Osteocyte (in vitro differentiated cells): ENCODE data around the gene NTNG1. TPM values are rescaled to one million over a fixed set of nuclear protein-coding genes. Genes with fewer than 3 reads are reported as not detected.

Experiments
- DNase-seq: peaks from one replicate; pipeline ENCODE4 v3.0.0; 2021; ENCODE audit warnings: mixed read lengths; ENCODE audit not compliant: unreplicated experiment; ENCODE audit errors: extremely low spot score
- H3K27ac Mint-ChIP-seq: one replicate; pipeline ENCODE4 v1.8.0; 2021; ENCODE audit warnings: mild to moderate bottlenecking, mixed read lengths; ENCODE audit not compliant: unreplicated experiment
- H3K27me3 Mint-ChIP-seq: one replicate; pipeline ENCODE4 v1.8.0; 2021; ENCODE audit warnings: mixed read lengths; ENCODE audit not compliant: unreplicated experiment
- H3K36me3 Mint-ChIP-seq: one replicate; pipeline ENCODE4 v1.8.0; 2021; ENCODE audit warnings: mixed read lengths; ENCODE audit not compliant: unreplicated experiment
- H3K4me1 Mint-ChIP-seq: one replicate; pipeline ENCODE4 v1.8.0; 2021; ENCODE audit warnings: mixed read lengths; ENCODE audit not compliant: unreplicated experiment
- H3K4me3 Mint-ChIP-seq: one replicate; pipeline ENCODE4 v1.8.0; 2021; ENCODE audit warnings: mild to moderate bottlenecking, moderate library complexity, mixed read lengths; ENCODE audit not compliant: unreplicated experiment
- H3K9me3 Mint-ChIP-seq: one replicate; pipeline ENCODE4 v1.8.0; 2021; ENCODE audit warnings: mixed read lengths; ENCODE audit not compliant: unreplicated experiment
- total RNA-seq: library from RNA; stranded (reverse); gene quantifications from 2 replicates; pipeline ENCODE4 v1.2.1, GENCODE V29; 2021
- TF ChIP-seq, protein P1 (sequence below): fragments of 200-600 bp; sonication (generic); IDR thresholded peaks from 2 replicates; pipeline ENCODE4 v1.5.0; 2021; ENCODE audit warnings: antibody characterized with exemption, mild to moderate bottlenecking, moderate library complexity

NTNG1 gene
- total RNA-seq, 1 donor from 2014 or later = not detected

DNA sequence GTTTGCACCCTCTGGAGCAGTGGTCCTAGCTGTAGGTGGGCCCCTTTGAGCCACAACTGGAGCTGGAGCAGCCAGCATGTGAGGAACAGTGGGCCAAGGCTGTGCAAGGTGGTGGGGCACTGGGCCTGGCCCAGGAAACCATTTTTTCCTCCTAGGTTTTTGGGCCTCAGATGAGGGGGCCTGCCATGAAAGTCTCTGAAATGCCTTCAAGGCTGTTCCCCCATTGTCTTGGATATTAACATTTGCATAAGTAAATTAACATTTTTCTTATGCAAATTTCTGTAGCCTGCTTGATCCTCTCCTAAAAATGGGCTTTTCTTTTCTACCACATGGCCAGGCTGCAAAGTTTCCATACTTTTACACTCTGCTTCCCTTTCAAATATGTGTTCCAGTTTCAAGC is 212.0 kb downstream of the NTNG1 start:
- no peak for DNase-seq
- TF ChIP-seq, protein P1, sequence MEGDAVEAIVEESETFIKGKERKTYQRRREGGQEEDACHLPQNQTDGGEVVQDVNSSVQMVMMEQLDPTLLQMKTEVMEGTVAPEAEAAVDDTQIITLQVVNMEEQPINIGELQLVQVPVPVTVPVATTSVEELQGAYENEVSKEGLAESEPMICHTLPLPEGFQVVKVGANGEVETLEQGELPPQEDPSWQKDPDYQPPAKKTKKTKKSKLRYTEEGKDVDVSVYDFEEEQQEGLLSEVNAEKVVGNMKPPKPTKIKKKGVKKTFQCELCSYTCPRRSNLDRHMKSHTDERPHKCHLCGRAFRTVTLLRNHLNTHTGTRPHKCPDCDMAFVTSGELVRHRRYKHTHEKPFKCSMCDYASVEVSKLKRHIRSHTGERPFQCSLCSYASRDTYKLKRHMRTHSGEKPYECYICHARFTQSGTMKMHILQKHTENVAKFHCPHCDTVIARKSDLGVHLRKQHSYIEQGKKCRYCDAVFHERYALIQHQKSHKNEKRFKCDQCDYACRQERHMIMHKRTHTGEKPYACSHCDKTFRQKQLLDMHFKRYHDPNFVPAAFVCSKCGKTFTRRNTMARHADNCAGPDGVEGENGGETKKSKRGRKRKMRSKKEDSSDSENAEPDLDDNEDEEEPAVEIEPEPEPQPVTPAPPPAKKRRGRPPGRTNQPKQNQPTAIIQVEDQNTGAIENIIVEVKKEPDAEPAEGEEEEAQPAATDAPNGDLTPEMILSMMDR = no peak
- Mint-ChIP-seq H3K36me3 (no peaks in the 10 kb centered on the region), H3K9me3 (peaks cover 8% of the 10 kb centered on the region), H3K4me3 (no peak overlapping the region), H3K4me1 (no peaks in the 10 kb centered on the region), H3K27ac (no peak overlapping the region), H3K27me3 (no peaks in the 10 kb centered on the region)

- Mint-ChIP-seq H3K4me1 (no peaks in the 10 kb centered on the region), H3K9me3 (peaks cover 8% of the 10 kb centered on the region)
- TF ChIP-seq, protein P1 = no peak
These were observed 216.5 kb downstream of the NTNG1 start for GRCh38 chr1:107357376-107357775.

DNA sequence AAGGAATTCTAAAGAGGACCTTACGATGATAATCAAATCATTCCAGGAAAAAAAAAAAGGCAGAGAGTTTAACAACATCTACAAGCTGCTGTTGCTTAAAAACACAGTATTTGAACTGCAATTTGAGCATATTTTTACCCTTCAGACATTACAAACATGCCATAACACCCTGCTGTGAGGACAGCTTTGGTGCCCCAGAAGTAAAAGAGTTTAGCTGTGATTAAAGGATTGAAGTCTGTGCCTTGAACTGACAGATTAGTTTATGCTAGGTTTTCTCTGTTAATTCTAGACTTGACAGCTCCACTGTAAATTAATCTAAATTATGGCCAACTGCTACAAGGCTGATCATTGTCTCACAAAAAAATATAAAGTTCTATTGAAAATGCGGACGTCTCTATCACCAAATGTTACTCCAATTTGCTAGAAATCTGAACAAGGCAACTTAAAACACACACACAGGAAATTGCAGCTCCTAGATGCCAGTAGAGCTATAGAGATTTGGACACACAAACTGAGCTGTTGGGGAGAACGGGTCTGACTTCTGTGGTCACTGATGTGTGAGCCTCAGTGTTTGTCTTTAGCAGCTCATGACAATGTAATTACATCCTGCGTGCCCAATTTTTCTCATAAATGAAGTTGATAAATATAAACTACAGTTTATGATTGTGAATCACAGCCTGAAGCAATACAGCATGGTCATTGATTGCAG is 217.9 kb downstream of the NTNG1 start:
- Mint-ChIP-seq H3K27me3 (peaks cover 2% of the 10 kb centered on the region), H3K27ac (no peak overlapping the region), H3K36me3 (no peaks in the 10 kb centered on the region), H3K4me1 (no peaks in the 10 kb centered on the region), H3K9me3 (no peaks in the 10 kb centered on the region), H3K4me3 (no peak overlapping the region)
- no peak for DNase-seq
- TF ChIP-seq, protein P1 = no peak

More at GRCh38 chr1:107357376-107357775, 216.5 kb downstream of the NTNG1 start:
- Mint-ChIP-seq H3K27ac (no peak overlapping the region), H3K36me3 (no peaks in the 10 kb centered on the region), H3K4me3 (no peak overlapping the region), H3K27me3 (peaks cover 2% of the 10 kb centered on the region)
- no peak for DNase-seq

DNA sequence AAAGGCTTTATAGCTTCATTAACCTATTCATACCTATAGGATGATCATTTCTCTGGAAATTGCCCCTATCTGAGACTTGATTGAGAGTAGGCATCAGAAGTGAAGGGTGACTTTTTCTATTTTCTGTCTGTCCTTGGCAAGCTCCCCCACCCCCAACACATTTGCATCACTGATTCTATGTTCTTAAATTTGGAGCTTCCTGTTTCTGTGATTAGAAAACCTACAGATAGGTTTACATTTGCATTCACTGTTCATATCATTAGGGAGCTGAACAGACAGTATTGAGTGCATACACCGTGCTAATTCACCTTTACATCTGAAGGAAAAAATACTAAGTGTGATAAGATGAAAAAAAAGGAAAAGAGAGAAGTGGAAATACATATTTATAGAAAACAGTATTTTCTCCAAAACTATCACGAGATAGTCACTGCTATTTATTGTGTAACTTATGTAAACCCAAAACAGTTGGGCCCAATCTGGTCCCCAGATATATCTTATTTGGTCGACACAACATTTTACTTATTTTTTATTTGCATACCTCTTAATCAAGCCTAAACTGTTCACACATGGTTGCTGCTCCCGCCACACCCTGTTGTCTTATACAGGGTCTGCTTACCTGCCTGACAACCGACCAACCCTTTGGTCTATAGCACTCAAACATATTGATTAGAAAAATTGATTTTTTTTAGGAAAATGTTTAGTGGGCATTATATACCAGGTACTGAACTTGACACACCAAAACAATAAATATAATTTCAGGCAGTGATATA is 218.8 kb downstream of the NTNG1 start:
- H3K4me3 Mint-ChIP-seq = no peak overlapping the region
- H3K27me3 Mint-ChIP-seq = peaks cover 2% of the 10 kb centered on the region
- H3K36me3 Mint-ChIP-seq = no peaks in the 10 kb centered on the region
- TF ChIP-seq, protein P1 = no peak
- no peaks in the 10 kb centered on the region for H3K4me1 Mint-ChIP-seq
- no peak for DNase-seq
- H3K9me3 Mint-ChIP-seq = no peaks in the 10 kb centered on the region
- H3K27ac Mint-ChIP-seq = no peak overlapping the region

- Mint-ChIP-seq H3K36me3 (no peaks in the 10 kb centered on the region), H3K4me1 (no peaks in the 10 kb centered on the region), H3K27ac (no peak overlapping the region), H3K27me3 (peaks cover 2% of the 10 kb centered on the region), H3K9me3 (no peaks in the 10 kb centered on the region), H3K4me3 (no peak overlapping the region)
- no peak for DNase-seq
- TF ChIP-seq, protein P1 = no peak
These were observed 221.8 kb downstream of the NTNG1 start for GRCh38 chr1:107362468-107363140.
